Measurements from ENCODE around the gene GRIK3.

The GRIK3 gene

GRCh38 chr1:36752431-36752830 is 281.9 kb downstream of the GRIK3 start:
- Histone ChIP-seq H3K79me1 (ENCODE audit: low read length) (no peaks in the 10 kb centered on the region), H3K23ac (ENCODE audit: low read length) (no peak overlapping the region), H3K14ac (ENCODE audit: low read length) (no peak overlapping the region), H3K4me2 (ENCODE audit: low read length) (no peak overlapping the region), H3K4me1 (ENCODE audit: control insufficient read depth in 1 of 2, insufficient read depth in 2 of 2, low read length in 2 of 2) (no peaks in the 10 kb centered on the region), H4K8ac (ENCODE audit: low read depth, low read length) (no peak overlapping the region), H3K4ac (ENCODE audit: low read depth, low read length) (no peak overlapping the region), H3K27me3 (ENCODE audit: insufficient read depth, low read length) (no peaks in the 10 kb centered on the region), H3K27ac (ENCODE audit: low read depth, low read length) (no peak overlapping the region), H2AK5ac (ENCODE audit: low read length) (no peak overlapping the region), H3K9me3 (ENCODE audit: insufficient read depth, low read depth, low read length) (peaks cover 4% of the 10 kb centered on the region), H3K18ac (ENCODE audit: low read length) (no peak overlapping the region), H3K36me3 (ENCODE audit: control insufficient read depth in 1 of 2, insufficient read depth in 2 of 2, low read length in 2 of 2) (no peaks in the 10 kb centered on the region), H2BK5ac (ENCODE audit: low read depth, low read length, poor library complexity) (no peak overlapping the region), H3K79me2 (ENCODE audit: control insufficient read depth, insufficient read depth, low read length, poor library complexity) (no peaks in the 10 kb centered on the region), H4K12ac (ENCODE audit: low read depth, low read length) (no peak overlapping the region), H2BK120ac (ENCODE audit: insufficient read depth, low read length, poor library complexity) (no peak overlapping the region), H4K91ac (ENCODE audit: low read depth, low read length) (no peak overlapping the region), H2BK12ac (ENCODE audit: low read length) (no peak overlapping the region), H3K9ac (ENCODE audit: low read length) (no peak overlapping the region), H2AFZ (ENCODE audit: insufficient read depth, low read length, poor library complexity) (no peak overlapping the region), H3K4me3 (ENCODE audit: low read depth, low read length) (no peak overlapping the region)
- DNase-seq: no peak
- WGBS (ENCODE audit: extremely low coverage, insufficient coverage, insufficient read length): no CpG with 5 or more reads among the region's 2 CpGs

DNA sequence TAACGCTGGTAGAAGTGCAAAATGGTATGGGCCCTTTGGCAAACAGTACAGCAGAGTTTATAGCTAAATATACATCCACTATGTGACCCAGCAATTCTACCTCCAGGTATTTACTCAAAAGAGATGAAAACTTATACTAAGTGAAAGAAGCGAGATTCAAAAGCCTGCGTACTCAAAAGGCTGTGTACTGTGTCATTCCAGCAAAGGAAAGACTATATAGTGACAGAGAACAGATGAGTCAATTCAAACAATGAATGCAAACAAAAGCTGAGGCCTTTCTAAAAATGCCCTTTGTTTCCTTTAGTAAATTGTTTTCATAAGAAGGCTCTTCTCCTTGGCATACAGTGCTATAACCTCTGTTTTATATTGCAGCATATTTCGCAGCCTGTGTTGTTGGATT is 282.8 kb downstream of the GRIK3 start:
- no peak overlapping the region for H3K4ac ChIP-seq (ENCODE audit: low read depth, low read length)
- H3K4me3 ChIP-seq (ENCODE audit: low read depth, low read length): no peak overlapping the region
- H3K9me3 ChIP-seq (ENCODE audit: insufficient read depth, low read depth, low read length): peaks cover 4% of the 10 kb centered on the region
- no peak overlapping the region for H3K18ac ChIP-seq (ENCODE audit: low read length)
- no peak overlapping the region for H3K14ac ChIP-seq (ENCODE audit: low read length)
- no peak overlapping the region for H4K91ac ChIP-seq (ENCODE audit: low read depth, low read length)
- H3K9ac ChIP-seq (ENCODE audit: low read length): no peak overlapping the region
- DNase-seq: no peak
- H3K27ac ChIP-seq (ENCODE audit: low read depth, low read length): no peak overlapping the region
- WGBS (ENCODE audit: extremely low coverage, insufficient coverage, insufficient read length): no CpG with 5 or more reads among the region's 4 CpGs
- H3K4me1 ChIP-seq (ENCODE audit: control insufficient read depth in 1 of 2, insufficient read depth in 2 of 2, low read length in 2 of 2): no peaks in the 10 kb centered on the region
- no peak overlapping the region for H4K8ac ChIP-seq (ENCODE audit: low read depth, low read length)
- no peaks in the 10 kb centered on the region for H3K79me2 ChIP-seq (ENCODE audit: control insufficient read depth, insufficient read depth, low read length, poor library complexity)
- H3K23ac ChIP-seq (ENCODE audit: low read length): no peak overlapping the region
- H2BK120ac ChIP-seq (ENCODE audit: insufficient read depth, low read length, poor library complexity): no peak overlapping the region
- no peak overlapping the region for H2AK5ac ChIP-seq (ENCODE audit: low read length)
- H4K12ac ChIP-seq (ENCODE audit: low read depth, low read length): no peak overlapping the region
- no peaks in the 10 kb centered on the region for H3K27me3 ChIP-seq (ENCODE audit: insufficient read depth, low read length)
- no peak overlapping the region for H2BK5ac ChIP-seq (ENCODE audit: low read depth, low read length, poor library complexity)
- H3K36me3 ChIP-seq (ENCODE audit: control insufficient read depth in 1 of 2, insufficient read depth in 2 of 2, low read length in 2 of 2): no peaks in the 10 kb centered on the region
- no peaks in the 10 kb centered on the region for H3K79me1 ChIP-seq (ENCODE audit: low read length)
- no peak overlapping the region for H2BK12ac ChIP-seq (ENCODE audit: low read length)
- no peak overlapping the region for H2AFZ ChIP-seq (ENCODE audit: insufficient read depth, low read length, poor library complexity)
- no peak overlapping the region for H3K4me2 ChIP-seq (ENCODE audit: low read length)

DNA sequence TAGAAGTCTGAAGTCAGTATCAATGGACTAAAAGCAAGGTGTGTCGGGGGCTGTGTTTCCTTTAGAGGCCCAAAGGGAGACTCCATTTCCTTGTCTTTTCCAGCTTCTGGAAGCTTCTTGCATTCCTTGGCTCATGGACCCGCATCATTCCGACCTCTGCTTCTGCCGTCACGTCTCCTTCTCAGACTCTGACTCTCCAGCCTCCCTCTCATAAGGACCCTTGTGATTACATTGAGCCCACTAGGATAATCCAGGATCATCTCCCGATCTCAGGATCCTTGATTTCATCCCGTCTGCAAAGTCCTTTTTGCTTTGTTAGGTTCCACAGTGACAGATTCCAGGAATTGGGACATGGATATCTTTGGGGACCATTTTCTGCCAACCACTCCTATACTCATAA is 285.8 kb downstream of the GRIK3 start:
- no peak overlapping the region for H3K27ac ChIP-seq (ENCODE audit: low read depth, low read length)
- no CpG with 5 or more reads among the region's 7 CpGs for WGBS (ENCODE audit: extremely low coverage, insufficient coverage, insufficient read length)
- H2BK5ac ChIP-seq (ENCODE audit: low read depth, low read length, poor library complexity): no peak overlapping the region
- no peak overlapping the region for H3K23ac ChIP-seq (ENCODE audit: low read length)
- no peaks in the 10 kb centered on the region for H3K79me2 ChIP-seq (ENCODE audit: control insufficient read depth, insufficient read depth, low read length, poor library complexity)
- H3K4me1 ChIP-seq (ENCODE audit: control insufficient read depth in 1 of 2, insufficient read depth in 2 of 2, low read length in 2 of 2): no peaks in the 10 kb centered on the region
- H2AFZ ChIP-seq (ENCODE audit: insufficient read depth, low read length, poor library complexity): no peak overlapping the region
- no peak overlapping the region for H2BK12ac ChIP-seq (ENCODE audit: low read length)
- H4K8ac ChIP-seq (ENCODE audit: low read depth, low read length): no peak overlapping the region
- no peaks in the 10 kb centered on the region for H3K36me3 ChIP-seq (ENCODE audit: control insufficient read depth in 1 of 2, insufficient read depth in 2 of 2, low read length in 2 of 2)
- peaks cover 3% of the 10 kb centered on the region for H3K9me3 ChIP-seq (ENCODE audit: insufficient read depth, low read depth, low read length)
- H3K18ac ChIP-seq (ENCODE audit: low read length): no peak overlapping the region
- peak; percentile 14 to 35 for DNase-seq
- H3K27me3 ChIP-seq (ENCODE audit: insufficient read depth, low read length): no peaks in the 10 kb centered on the region
- H2BK120ac ChIP-seq (ENCODE audit: insufficient read depth, low read length, poor library complexity): no peak overlapping the region
- no peak overlapping the region for H3K4me2 ChIP-seq (ENCODE audit: low read length)
- no peak overlapping the region for H4K12ac ChIP-seq (ENCODE audit: low read depth, low read length)
- no peak overlapping the region for H3K9ac ChIP-seq (ENCODE audit: low read length)
- H2AK5ac ChIP-seq (ENCODE audit: low read length): no peak overlapping the region
- no peak overlapping the region for H4K91ac ChIP-seq (ENCODE audit: low read depth, low read length)
- no peak overlapping the region for H3K14ac ChIP-seq (ENCODE audit: low read length)
- H3K79me1 ChIP-seq (ENCODE audit: low read length): no peaks in the 10 kb centered on the region
- H3K4me3 ChIP-seq (ENCODE audit: low read depth, low read length): no peak overlapping the region
- H3K4ac ChIP-seq (ENCODE audit: low read depth, low read length): no peak overlapping the region
